Measurements from ENCODE around the gene PGRMC1.

GRCh38 chrX:119206203-119206602 lies 29.9 kb upstream of the PGRMC1 start:
- TF ChIP-seq KLF7 (tag by site-specific recombination; IDR thresholded peaks at IDR 0.05; ENCODE audit: borderline replicate concordance): no peak
- TF ChIP-seq PRDM4 (tag by site-specific recombination; IDR thresholded peaks at IDR 0.05): no peak
- no peak for TF ChIP-seq CTCF (tag by site-specific recombination; IDR thresholded peaks at IDR 0.05)
- TF ChIP-seq PBX3 (CRISPR knock-in tag; IDR thresholded peaks at IDR 0.05): no peak
- no peak for TF ChIP-seq ZSCAN16 (tag by site-specific recombination; IDR thresholded peaks at IDR 0.05)
- no peak for TF ChIP-seq ELK4 (IDR thresholded peaks at IDR 0.05; ENCODE audit: borderline replicate concordance, low read depth, low read length)
- TF ChIP-seq ZNF175 (tag by site-specific recombination; IDR thresholded peaks at IDR 0.05): no peak
- TF ChIP-seq ZNF423 (tag by site-specific recombination; IDR thresholded peaks at IDR 0.05): no peak
- no peak for TF ChIP-seq WT1 (tag by site-specific recombination; IDR thresholded peaks at IDR 0.05)
